B cell (primary cell): Measurements from ENCODE around the gene HSD17B12.

Experiments
- EZH2 ChIP-seq: IDR thresholded peaks from 2 replicates; pipeline ENCODE4 v1.6.1; 2012; ENCODE audit warnings: borderline replicate concordance, low read depth, mild to moderate bottlenecking, moderate library complexity, low read length; ENCODE audit not compliant: insufficient read depth, poor library complexity, severe bottlenecking
- TF ChIP-seq, protein P1 (sequence below): fragments of 200-600 bp; IDR thresholded peaks from one replicate; pipeline ENCODE4 v1.8.0; 2022; ENCODE audit warnings: antibody characterized with exemption, mild to moderate bottlenecking

DNA sequence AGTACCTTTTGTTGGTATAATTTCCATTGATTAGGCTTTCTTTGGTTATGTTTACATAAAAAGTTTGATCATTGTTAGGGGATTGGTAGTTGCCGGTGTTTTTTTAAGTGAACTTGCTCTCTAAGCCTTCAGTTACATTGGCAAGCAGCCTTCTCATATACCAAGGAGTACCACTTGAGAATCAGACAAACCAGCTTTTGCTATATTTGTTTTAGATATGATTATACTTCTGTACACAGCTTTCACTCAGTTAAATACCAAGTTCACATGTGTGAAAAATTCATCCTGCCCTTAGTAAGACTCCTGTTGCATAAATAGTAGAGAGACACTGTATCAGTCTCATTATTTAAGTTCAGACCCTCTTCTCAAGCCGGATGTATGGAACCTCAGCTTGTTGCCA lies 222.5 kb downstream of the HSD17B12 start:
- TF ChIP-seq, protein P1, sequence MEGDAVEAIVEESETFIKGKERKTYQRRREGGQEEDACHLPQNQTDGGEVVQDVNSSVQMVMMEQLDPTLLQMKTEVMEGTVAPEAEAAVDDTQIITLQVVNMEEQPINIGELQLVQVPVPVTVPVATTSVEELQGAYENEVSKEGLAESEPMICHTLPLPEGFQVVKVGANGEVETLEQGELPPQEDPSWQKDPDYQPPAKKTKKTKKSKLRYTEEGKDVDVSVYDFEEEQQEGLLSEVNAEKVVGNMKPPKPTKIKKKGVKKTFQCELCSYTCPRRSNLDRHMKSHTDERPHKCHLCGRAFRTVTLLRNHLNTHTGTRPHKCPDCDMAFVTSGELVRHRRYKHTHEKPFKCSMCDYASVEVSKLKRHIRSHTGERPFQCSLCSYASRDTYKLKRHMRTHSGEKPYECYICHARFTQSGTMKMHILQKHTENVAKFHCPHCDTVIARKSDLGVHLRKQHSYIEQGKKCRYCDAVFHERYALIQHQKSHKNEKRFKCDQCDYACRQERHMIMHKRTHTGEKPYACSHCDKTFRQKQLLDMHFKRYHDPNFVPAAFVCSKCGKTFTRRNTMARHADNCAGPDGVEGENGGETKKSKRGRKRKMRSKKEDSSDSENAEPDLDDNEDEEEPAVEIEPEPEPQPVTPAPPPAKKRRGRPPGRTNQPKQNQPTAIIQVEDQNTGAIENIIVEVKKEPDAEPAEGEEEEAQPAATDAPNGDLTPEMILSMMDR = no peak
- no peak for TF ChIP-seq EZH2
